Transverse colon (tissue), 4 donors: Measurements from ENCODE around the gene TRPV2. TPM values are rescaled to one million over a fixed set of nuclear protein-coding genes. Genes with fewer than 3 reads are reported as not detected.

Source experiments
- DNase-seq: peaks from one replicate; pipeline ENCODE4 v3.0.0-alpha.2; 2019
- H3K27ac ChIP-seq, 4 donors: fragments of 200-600 bp; sonication (generic); 2 replicates each; pipeline ENCODE4 v1.5.1; 2016 to 2018; ENCODE audit warnings: inconsistent platforms in 4 of 4
- H3K27me3 ChIP-seq: fragments of 200-600 bp; sonication (generic); 2 replicates; pipeline ENCODE4 v1.5.1; 2017; ENCODE audit warnings: inconsistent platforms
- H3K36me3 ChIP-seq, 4 donors: fragments of 200-600 bp; sonication (generic); 2 replicates each; pipeline ENCODE4 v1.5.1; 2017 to 2019; ENCODE audit warnings: inconsistent platforms in 4 of 4
- H3K4me1 ChIP-seq, 4 donors: fragments of 200-600 bp; sonication (generic); 2 replicates each; pipeline ENCODE4 v1.5.1; 2017 to 2020; ENCODE audit warnings: inconsistent platforms in 4 of 4
- H3K4me3 ChIP-seq, 4 donors: fragments of 200-600 bp; sonication (generic); 1 replicate in 1 of 4; 2 replicates in 3 of 4; pipeline versions ENCODE4 v1.5.1 to v1.6.1; 2017 to 2019; ENCODE audit warnings: inconsistent platforms in 4 of 4
- H3K9me3 ChIP-seq, 2 donors: fragments of 200-600 bp; sonication (generic); 2 replicates each; pipeline ENCODE4 v1.5.1; 2017 to 2019; ENCODE audit warnings: inconsistent platforms in 2 of 2
- CTCF ChIP-seq, 5 experiments: fragments of 200-600 bp in 3 of 5; fragments of 450-650 bp in 2 of 5; sonication (generic) in 3 of 5; IDR thresholded peaks; 1 replicate in 2 of 5; 2 replicates in 3 of 5; pipeline ENCODE4 v1.5.1; 2016 to 2017; ENCODE audit warnings: antibody characterized with exemption in 5 of 5, inconsistent platforms in 3 of 5, mild to moderate bottlenecking in 2 of 5, moderate library complexity in 1 of 5
- EP300 ChIP-seq: sonication (generic); formaldehyde crosslinking; IDR thresholded peaks from one replicate; pipeline ENCODE4 v1.6.1; 2017; ENCODE audit warnings: antibody characterized with exemption, low read depth
- POLR2A ChIP-seq: fragments of 450-650 bp; IDR thresholded peaks from one replicate; pipeline ENCODE4 v1.6.1; 2016; ENCODE audit warnings: antibody characterized with exemption, mild to moderate bottlenecking, moderate library complexity
- POLR2AphosphoS5 ChIP-seq, 3 donors: sonication (generic); formaldehyde crosslinking; IDR thresholded peaks; one replicate each; pipeline ENCODE4 v1.6.1; 2016; ENCODE audit warnings: antibody characterized with exemption in 3 of 3
- WGBS, 2 donors: methylation state at CpG; one replicate each; pipeline ENCODE4 v1.1.5; 2018; ENCODE audit warnings: low coverage in 1 of 2; 5-methylcytosine and 5-hydroxymethylcytosine counted together
- in situ Hi-C, 4 donors: fragments of 200-750 bp; cut with MboI; loops; one replicate each; pipeline versions ENCODE4 v1.15.0 to v1.15.1; 2017; ENCODE audit warnings: low sequenced_read_pairs in 3 of 4, low pct_ligation_motif_present in 1 of 4, low pct_unique_long_range_greater_than_20kb in 1 of 4
- intact Hi-C: fragments of 100-400 bp; cut with DNase I; formaldehyde crosslinking; loops from one replicate; pipeline ENCODE4 v1.15.1; 2023; ENCODE audit warnings: low total_unique reads
- total RNA-seq, 4 donors: library from RNA; depleted of rRNA; stranded (reverse); fragments of >200 nt; gene quantifications; one replicate each; pipeline ENCODE4 v1.1.0, GENCODE V29; 2016

The TRPV2 gene
- total RNA-seq, 4 donors from 2014 or later = 2.4 to 8.2 (median 4.4) TPM

DNA sequence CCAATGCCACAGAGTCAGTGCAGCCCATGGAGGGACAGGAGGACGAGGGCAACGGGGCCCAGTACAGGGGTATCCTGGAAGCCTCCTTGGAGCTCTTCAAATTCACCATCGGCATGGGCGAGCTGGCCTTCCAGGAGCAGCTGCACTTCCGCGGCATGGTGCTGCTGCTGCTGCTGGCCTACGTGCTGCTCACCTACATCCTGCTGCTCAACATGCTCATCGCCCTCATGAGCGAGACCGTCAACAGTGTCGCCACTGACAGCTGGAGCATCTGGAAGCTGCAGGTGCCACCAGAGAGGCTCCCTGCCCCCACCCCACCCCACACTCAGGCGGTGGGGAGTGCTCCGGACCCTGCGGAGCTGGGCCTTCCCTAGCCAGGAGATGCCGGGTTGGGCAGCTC is 16.6 kb downstream of the TRPV2 start:
- H3K9me3 ChIP-seq = no peaks in the 10 kb centered on the region
- intact Hi-C loops = no loop called here
- no peaks in the 10 kb centered on the region for H3K27me3 ChIP-seq
- H3K4me3 ChIP-seq = no peak overlapping the region
- no peaks in the 10 kb centered on the region for H3K36me3 ChIP-seq
- no peak for DNase-seq
- 94 to 100% methylated on average over 1 to 15 of the region's 15 CpGs for WGBS, 2 donors
- TF ChIP-seq EP300 (no peak), CTCF (IDR thresholded peaks at IDR 0.05) (no peak), POLR2A (no peak)
- H3K27ac ChIP-seq = no peak overlapping the region
- in situ Hi-C loops = loop anchor here in 2 of 4 donors (10.0 kb wide), 1 partner anchor 47 kb away; the partner anchor contains the start of gene UBB (in 2 of the 2)
- no peaks in the 10 kb centered on the region for H3K4me1 ChIP-seq

GRCh38 chr17:16433514-16433913 is 18.1 kb downstream of the TRPV2 start:
- intact Hi-C loops (no loop called here), in situ Hi-C loops (loop anchor here in 2 of 4 donors (10.0 kb wide), 1 partner anchor 49 kb away; the partner anchor contains the start of gene UBB (in 2 of the 2))
- Histone ChIP-seq H3K27ac (no peak overlapping the region), H3K4me3 (no peak overlapping the region), H3K36me3 (no peaks in the 10 kb centered on the region), H3K4me1 (peaks cover 0 to 6% (median 4%) of the 10 kb centered on the region in 4 donors), H3K9me3 (no peaks in the 10 kb centered on the region), H3K27me3 (no peaks in the 10 kb centered on the region)
- no peak for DNase-seq
- 87 to 100% methylated on average over 1 to 5 of the region's 5 CpGs for WGBS, 2 donors
- TF ChIP-seq POLR2AphosphoS5 (IDR thresholded peaks at IDR 0.05) (no peak), POLR2A (no peak), CTCF (IDR thresholded peaks at IDR 0.05) (no peak), EP300 (no peak)

DNA sequence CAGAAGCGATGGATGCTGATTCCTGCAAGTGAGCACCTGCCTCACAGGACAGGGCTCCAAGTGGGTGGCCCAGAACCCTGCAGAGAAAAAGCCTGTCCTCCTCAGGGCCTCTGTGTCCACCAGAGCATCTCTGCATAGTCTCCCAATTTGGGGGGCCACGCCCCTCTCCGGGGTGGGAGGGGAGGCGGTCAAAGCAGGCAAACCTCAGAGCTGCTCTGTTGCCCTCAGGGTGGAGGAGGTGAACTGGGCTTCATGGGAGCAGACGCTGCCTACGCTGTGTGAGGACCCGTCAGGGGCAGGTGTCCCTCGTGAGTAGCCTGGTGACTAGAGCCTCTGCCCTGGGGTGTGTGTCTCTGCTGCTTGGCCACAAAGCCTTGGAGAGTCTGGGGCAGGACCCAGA is 19.3 kb downstream of the TRPV2 start:
- H3K4me1 ChIP-seq = peaks cover 0 to 8% (median 7%) of the 10 kb centered on the region in 4 donors
- no peaks in the 10 kb centered on the region for H3K27me3 ChIP-seq
- intact Hi-C loops = no loop called here
- WGBS, 2 donors = 51% methylated on average over 8 of the region's 8 CpGs; no CpG with 5 or more reads in 1 of the 2 donors
- no peak for DNase-seq
- in situ Hi-C loops = loop anchor here in 2 of 4 donors (10.0 kb wide), 1 partner anchor 50 kb away; the partner anchor contains the start of gene UBB (in 2 of the 2)
- no peaks in the 10 kb centered on the region for H3K36me3 ChIP-seq
- no peak overlapping the region for H3K4me3 ChIP-seq
- H3K27ac ChIP-seq = no peak overlapping the region
- no peaks in the 10 kb centered on the region for H3K9me3 ChIP-seq
- TF ChIP-seq POLR2A (no peak), EP300 (no peak), POLR2AphosphoS5 (IDR thresholded peaks at IDR 0.05) (no peak), CTCF (IDR thresholded peaks at IDR 0.05) (no peak)

DNA sequence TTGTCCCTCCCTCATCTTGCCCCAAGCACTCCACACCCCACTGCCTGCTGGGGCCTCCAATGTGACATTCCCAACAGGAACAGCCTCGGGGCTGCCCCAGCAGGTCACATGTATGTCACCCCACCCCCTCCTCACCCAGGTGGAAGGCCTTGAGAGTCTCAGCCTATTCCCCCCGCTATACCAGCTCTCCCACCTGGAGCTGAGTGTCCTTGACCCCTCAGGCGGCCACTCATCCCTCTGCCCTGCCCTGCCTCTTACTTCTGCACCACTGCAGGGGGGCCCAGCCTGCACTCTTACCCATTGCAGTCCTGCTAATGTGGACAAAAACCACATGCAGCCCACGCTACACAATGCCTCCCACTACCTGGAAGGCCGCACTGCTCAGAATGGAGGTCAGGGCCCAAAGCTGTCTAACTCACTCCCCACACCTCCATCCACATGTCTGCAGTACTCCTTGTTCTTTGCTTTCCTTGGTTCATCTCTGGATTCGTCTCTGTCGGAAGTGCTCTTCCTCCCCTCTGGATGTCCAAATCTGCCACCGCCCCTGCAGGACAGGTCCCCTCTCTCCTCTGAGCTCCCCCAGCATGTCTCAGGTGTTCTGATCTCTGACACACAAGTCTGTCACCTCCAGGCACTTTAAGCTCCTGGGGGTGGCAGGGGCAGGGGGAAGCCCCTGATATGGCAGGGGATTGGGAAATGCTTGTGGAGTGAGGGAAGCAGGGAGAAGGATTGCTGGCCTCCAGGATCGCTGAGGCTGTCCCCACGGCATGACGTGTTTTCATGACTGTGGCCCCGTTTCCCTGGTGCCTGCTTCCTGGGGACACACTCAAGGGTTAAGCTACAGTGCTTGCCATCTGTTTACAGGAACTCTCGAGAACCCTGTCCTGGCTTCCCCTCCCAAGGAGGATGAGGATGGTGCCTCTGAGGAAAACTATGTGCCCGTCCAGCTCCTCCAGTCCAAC is 20.8 kb downstream of the TRPV2 start:
- in situ Hi-C loops = loop anchor here in 2 of 4 donors (10.0 kb wide), 1 partner anchor 51 kb away; the partner anchor contains the start of gene UBB (in 2 of the 2)
- Histone ChIP-seq H3K9me3 (no peaks in the 10 kb centered on the region), H3K27ac (no peak overlapping the region), H3K4me3 (no peak overlapping the region), H3K4me1 (peaks cover 13 to 23% (median 22%) of the 10 kb centered on the region in 4 donors), H3K27me3 (no peaks in the 10 kb centered on the region), H3K36me3 (peaks cover 0 to 4% (median 0%) of the 10 kb centered on the region in 4 donors)
- TF ChIP-seq POLR2AphosphoS5 (IDR thresholded peaks at IDR 0.05) (peak in 1 of 3 donors; percentile 4), EP300 (no peak)
- WGBS, 2 donors = 75 to 90% methylated on average over 4 to 14 of the region's 14 CpGs
- DNase-seq = no peak
- intact Hi-C loops = no loop called here
